ENCODE results near the gene IARS2.
"Not testable (repeated sequence)": the region's sequence is repeated elsewhere in the genome, so short reads cannot be mapped to it uniquely, and the experiment has no call there.

The IARS2 gene

GRCh38 chr1:220089650-220090556 is 4.0 kb upstream of the IARS2 start, which contains the start of gene BPNT1:
BPNT1 (minus strand) TSS chr1:220089788; CDS start chr1:220079846, 9,942 bp downstream.
- DNase-seq (ENCODE audit: low read depth in 2 of 2): peak; percentile 96
- no peak for TF ChIP-seq CTCF (IDR thresholded peaks at IDR 0.05; ENCODE audit: low read depth, low read length)
- peak within 1 kb of the TSS; percentile 63 to 69 for H3K4me3 ChIP-seq (replicated peaks in 1 of 2; ENCODE audit: low read depth in 2 of 2, low read length in 2 of 2)

GRCh38 chr1:220092694-220093093 is 1.2 kb upstream of the IARS2 start:
- DNase-seq (ENCODE audit: low read depth in 2 of 2): no peak
- no peak for TF ChIP-seq CTCF (IDR thresholded peaks at IDR 0.05; ENCODE audit: low read depth, low read length)
- H3K4me3 ChIP-seq (replicated peaks in 1 of 2; ENCODE audit: low read depth in 2 of 2, low read length in 2 of 2): no peak overlapping the region

GRCh38 chr1:220093361-220094015 is 444 bp upstream of the IARS2 start:
- no peak for TF ChIP-seq CTCF (IDR thresholded peaks at IDR 0.05; ENCODE audit: low read depth, low read length)
- no peak overlapping the region for H3K4me3 ChIP-seq (replicated peaks in 1 of 2; ENCODE audit: low read depth in 2 of 2, low read length in 2 of 2)
- DNase-seq (ENCODE audit: low read depth in 2 of 2): no peak

- DNase-seq (ENCODE audit: low read depth in 2 of 2): no peak
- TF ChIP-seq CTCF (IDR thresholded peaks at IDR 0.05; ENCODE audit: low read depth, low read length): no peak
- H3K4me3 ChIP-seq (replicated peaks in 1 of 2; ENCODE audit: low read depth in 2 of 2, low read length in 2 of 2): no peak overlapping the region
Measured at GRCh38 chr1:220099826-220100225, 5.9 kb downstream of the IARS2 start.

- DNase-seq (ENCODE audit: low read depth in 2 of 2); H3K4me3 ChIP-seq (replicated peaks in 1 of 2; ENCODE audit: low read depth in 2 of 2, low read length in 2 of 2): not testable (repeated sequence)
Measured at GRCh38 chr1:220110473-220110872, 16.5 kb downstream of the IARS2 start.

GRCh38 chr1:220112600-220112999 is 18.7 kb downstream of the IARS2 start:
- DNase-seq (ENCODE audit: low read depth in 2 of 2); H3K4me3 ChIP-seq (replicated peaks in 1 of 2; ENCODE audit: low read depth in 2 of 2, low read length in 2 of 2): not testable (repeated sequence)

- DNase-seq (ENCODE audit: low read depth in 2 of 2): peak; percentile 42 to 65
- H3K4me3 ChIP-seq (replicated peaks in 1 of 2; ENCODE audit: low read depth in 2 of 2, low read length in 2 of 2): no peak overlapping the region
- peak; percentile 65 for TF ChIP-seq CTCF (IDR thresholded peaks at IDR 0.05; ENCODE audit: low read depth, low read length)
Measured at GRCh38 chr1:220113136-220113695, 19.3 kb downstream of the IARS2 start.
